NCI-H446 (cell line): Measurements from ENCODE around the gene LAMTOR3.
"Not testable (repeated sequence)": the region's sequence is repeated elsewhere in the genome, so short reads cannot be mapped to it uniquely, and the experiment has no call there.

Experiments
- DNase-seq, 2 experiments: peaks; one replicate each; lab custom pipeline; 2025; lab: John Stamatoyannopoulos, UW

LAMTOR3 gene

DNA sequence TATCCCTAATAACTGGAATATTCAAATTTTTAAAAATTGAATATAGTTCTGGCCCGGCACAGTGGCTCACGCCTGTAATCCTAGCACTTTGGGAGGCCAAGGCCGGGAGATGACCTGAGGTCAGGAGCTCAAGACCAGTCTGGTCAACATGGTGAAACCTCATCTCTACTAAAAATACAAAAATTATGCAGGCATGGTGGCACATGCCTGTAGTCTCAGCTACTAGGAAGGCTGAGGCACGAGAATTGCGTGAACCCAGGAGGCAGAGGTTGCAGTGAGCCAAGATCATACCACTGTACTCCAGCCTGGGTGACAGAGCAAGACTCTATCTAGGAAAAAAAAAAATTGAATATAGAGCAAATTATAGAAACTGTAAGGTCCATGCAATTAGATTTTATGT is 64.2 kb downstream of the LAMTOR3 start:
- DNase-seq = not testable (repeated sequence)

DNA sequence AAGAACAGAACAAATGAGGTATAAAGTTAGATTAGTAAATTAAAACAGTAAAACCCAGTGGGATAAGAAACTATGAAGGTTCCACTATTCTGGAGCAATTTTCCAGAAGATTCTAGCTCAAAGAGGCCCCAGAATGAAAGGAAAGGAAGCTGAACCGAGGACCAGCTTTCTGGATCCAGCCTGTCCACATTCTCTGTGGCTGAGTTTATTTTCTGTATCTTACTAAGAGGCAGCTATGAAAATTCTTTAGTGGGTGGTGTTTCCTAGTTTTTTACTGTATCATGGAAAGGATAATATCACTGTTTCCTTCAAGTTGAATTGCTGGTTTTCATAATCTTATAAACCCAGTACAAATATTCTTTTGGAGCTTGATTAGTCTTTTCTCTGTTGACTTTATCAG is 65.8 kb downstream of the LAMTOR3 start:
- DNase-seq = no peak
